Adrenal gland (tissue), 5 donors: ENCODE measurements around the gene TNFRSF18.

Experiments used
- POLR2A ChIP-seq, 2 donors: fragments of 450-650 bp; IDR thresholded peaks; one replicate each; pipeline ENCODE4 v1.6.1; 2017; ENCODE audit warnings: antibody characterized with exemption in 2 of 2, mild to moderate bottlenecking in 2 of 2, moderate library complexity in 1 of 2
- TF ChIP-seq, protein P1 (sequence below), 6 experiments: fragments of 450-650 bp in 4 of 6; fragments of 200-600 bp in 2 of 6; sonication (generic) in 1 of 6; IDR thresholded peaks; 1 replicate in 5 of 6; 2 replicates in 1 of 6; pipeline versions ENCODE4 v1.5.1 to v1.8.0; 2016 to 2021; ENCODE audit warnings: antibody characterized with exemption in 6 of 6, mild to moderate bottlenecking in 2 of 6, moderate library complexity in 1 of 6
- donor health status: DM: no; HTN: no; CAD: no.

DNA sequence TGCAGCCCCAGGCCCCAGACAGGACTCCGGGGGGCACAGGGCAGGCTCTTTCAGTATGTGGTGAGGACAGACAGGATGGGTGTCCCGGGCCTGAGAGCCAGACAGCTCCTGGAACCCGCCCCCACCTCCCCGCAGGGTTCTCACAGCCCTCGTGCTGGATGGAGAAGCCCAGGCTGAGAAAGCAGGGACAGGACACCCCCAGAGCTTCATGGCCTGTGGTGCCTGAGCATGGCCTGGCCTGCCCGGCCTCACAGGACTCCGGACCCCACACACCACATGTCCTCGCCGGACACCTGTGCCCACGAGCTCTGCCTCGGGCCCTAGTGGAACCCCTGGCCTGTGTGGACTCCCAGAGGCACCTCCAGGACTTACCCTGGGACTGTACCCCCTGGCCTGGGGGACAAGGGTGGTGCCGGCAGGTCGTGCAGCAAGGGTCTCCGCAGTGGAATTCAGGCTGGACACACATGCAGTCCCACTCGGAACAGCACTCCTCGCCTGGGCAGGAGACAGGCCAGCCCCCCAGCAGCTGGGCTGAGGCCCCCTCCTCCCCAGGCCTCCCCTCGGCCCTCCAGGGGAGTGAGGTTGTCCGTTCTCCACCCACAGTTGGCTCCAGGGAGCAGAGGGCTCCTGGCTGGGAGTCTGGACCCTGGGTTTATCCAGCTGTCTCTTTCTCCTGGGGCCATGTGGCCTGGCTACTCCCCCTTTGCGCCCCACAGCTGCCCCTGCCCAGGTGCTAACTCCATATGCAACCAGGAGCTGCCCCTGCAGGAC lies 1.2 kb downstream of the TNFRSF18 start:
- TF ChIP-seq, protein P1, sequence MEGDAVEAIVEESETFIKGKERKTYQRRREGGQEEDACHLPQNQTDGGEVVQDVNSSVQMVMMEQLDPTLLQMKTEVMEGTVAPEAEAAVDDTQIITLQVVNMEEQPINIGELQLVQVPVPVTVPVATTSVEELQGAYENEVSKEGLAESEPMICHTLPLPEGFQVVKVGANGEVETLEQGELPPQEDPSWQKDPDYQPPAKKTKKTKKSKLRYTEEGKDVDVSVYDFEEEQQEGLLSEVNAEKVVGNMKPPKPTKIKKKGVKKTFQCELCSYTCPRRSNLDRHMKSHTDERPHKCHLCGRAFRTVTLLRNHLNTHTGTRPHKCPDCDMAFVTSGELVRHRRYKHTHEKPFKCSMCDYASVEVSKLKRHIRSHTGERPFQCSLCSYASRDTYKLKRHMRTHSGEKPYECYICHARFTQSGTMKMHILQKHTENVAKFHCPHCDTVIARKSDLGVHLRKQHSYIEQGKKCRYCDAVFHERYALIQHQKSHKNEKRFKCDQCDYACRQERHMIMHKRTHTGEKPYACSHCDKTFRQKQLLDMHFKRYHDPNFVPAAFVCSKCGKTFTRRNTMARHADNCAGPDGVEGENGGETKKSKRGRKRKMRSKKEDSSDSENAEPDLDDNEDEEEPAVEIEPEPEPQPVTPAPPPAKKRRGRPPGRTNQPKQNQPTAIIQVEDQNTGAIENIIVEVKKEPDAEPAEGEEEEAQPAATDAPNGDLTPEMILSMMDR (IDR thresholded peaks at IDR 0.05), result no peak
- no peak for TF ChIP-seq POLR2A (IDR thresholded peaks at IDR 0.05)
